Psoas muscle (tissue), 8 donors: Measurements from ENCODE around the gene SLC35B2. TPM values are rescaled to one million over a fixed set of nuclear protein-coding genes. Genes with fewer than 3 reads are reported as not detected.
A peak's percentile ranks its signal among the peaks of the same experiment; 100 is the strongest.

Experiments used
- ATAC-seq, 4 donors: fragments of 200-7000 bp; cut with Tn5 transposase; one replicate each; pipeline ENCODE4 v1.9.1; 2020; ENCODE audit warnings: moderate library complexity in 3 of 4, mild to moderate bottlenecking in 2 of 4
- DNase-seq, 2 donors: peaks; one replicate each; pipeline ENCODE4 v3.0.0-alpha.2; 2020
- H3K27ac ChIP-seq: fragments of 200-600 bp; one replicate; pipeline ENCODE4 v1.8.0; 2022
- H3K27me3 ChIP-seq, 3 donors: fragments of 200-600 bp in 1 of 3; one replicate each; pipeline versions ENCODE4 v1.6.1 to v1.8.0; 2013 to 2022; ENCODE audit warnings: low read length in 2 of 3, mild to moderate bottlenecking in 2 of 3, moderate library complexity in 1 of 3; ENCODE audit not compliant: insufficient read depth in 3 of 3
- H3K36me3 ChIP-seq, 2 donors: fragments of 200-600 bp in 1 of 2; one replicate each; pipeline versions ENCODE4 v1.6.1 to v1.8.0; 2013 to 2022; ENCODE audit warnings: low read depth in 1 of 2, mild to moderate bottlenecking in 1 of 2, moderate library complexity in 1 of 2; ENCODE audit not compliant: insufficient read depth in 1 of 2
- H3K4me1 ChIP-seq: fragments of 200-600 bp; one replicate; pipeline ENCODE4 v1.8.0; 2022
- H3K4me3 ChIP-seq: fragments of 200-600 bp; one replicate; pipeline ENCODE4 v1.8.0; 2022; ENCODE audit warnings: mild to moderate bottlenecking
- H3K9me3 ChIP-seq: fragments of 200-600 bp; one replicate; pipeline ENCODE4 v1.8.0; 2022
- WGBS, 3 donors: extraction: QIAGEN DNeasy Blood & Tissue Kit; methylation state at CpG; one replicate each; pipeline versions ENCODE4 v1.1.6 to v1.1.7; 2013; 5-methylcytosine and 5-hydroxymethylcytosine counted together
- intact Hi-C, 2 donors: fragments of 100-400 bp; cut with DNase I; formaldehyde crosslinking; loops; one replicate each; pipeline versions ENCODE4 v1.11.0 to v1.14.2; 2022
- polyA plus RNA-seq, 3 donors: library from polyadenylated mRNA; stranded (reverse); fragments of 200-250 nt; gene quantifications; one replicate each; pipeline ENCODE4 v1.2.3, GENCODE V29; 2013
- total RNA-seq, 4 donors: library from RNA; stranded (reverse); fragmentation: NEBNext Ultra II Directional in 2 of 4; extraction: Animal tissue kit (Norgen Biotek cat#: 25700) in 2 of 4; gene quantifications; one replicate each; pipeline versions ENCODE4 v1.2.1 to v1.2.4, GENCODE V29; 2021 to 2023
- TF ChIP-seq, protein P1 (sequence below): fragments of 200-600 bp; IDR thresholded peaks from one replicate; pipeline ENCODE4 v1.8.0; 2022; ENCODE audit warnings: antibody characterized with exemption
- donor health status: healthy with polysubstance abuse.
- donor health status: DM: no; HTN: no; CAD: no; lungs with moderate emphysema.
- donor health status: Bipolar disorder and iron deficiency.
- donor health status: healthy.
- donor health status: DM: yes; HTN: yes; CAD: no.
- donor health status: DM: no; HTN: no; CAD: no.
- donor health status: DM: no; HTN: no; CAD: no.
- donor health status: DM: yes; HTN: yes; CAD: no.

Gene SLC35B2
- total and polyA plus RNA-seq, 7 donors: 10.9 to 23.6 (median 20.8) TPM

DNA sequence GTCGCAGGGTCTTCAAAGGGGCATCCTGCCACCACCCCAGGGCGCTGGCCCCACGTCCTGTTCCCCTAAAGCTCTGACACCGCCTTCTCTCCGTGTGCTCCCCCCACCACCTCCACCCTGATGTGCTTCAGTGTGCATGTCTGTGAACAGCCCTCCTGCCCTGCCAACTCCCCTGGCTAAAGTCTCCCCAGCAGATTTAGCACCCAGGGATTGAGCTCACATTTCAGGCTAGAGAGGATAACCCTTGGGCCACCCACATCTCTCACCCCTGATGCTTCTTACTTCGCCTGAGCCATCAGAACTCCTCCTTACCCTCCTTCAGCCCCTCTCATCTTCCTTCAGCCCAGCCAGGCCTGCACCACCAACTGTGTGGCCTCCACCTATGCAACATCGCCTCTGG, 20.4 kb upstream of the SLC35B2 start:
- DNase-seq (no peak), ATAC-seq (no peak)
- intact Hi-C loops: no loop called here
- Histone ChIP-seq H3K4me1 (no peaks in the 10 kb centered on the region), H3K27ac (no peak overlapping the region), H3K9me3 (no peaks in the 10 kb centered on the region), H3K27me3 (peaks cover 0 to 24% (median 8%) of the 10 kb centered on the region in 3 donors), H3K36me3 (no peaks in the 10 kb centered on the region), H3K4me3 (no peak overlapping the region)
- TF ChIP-seq, protein P1, sequence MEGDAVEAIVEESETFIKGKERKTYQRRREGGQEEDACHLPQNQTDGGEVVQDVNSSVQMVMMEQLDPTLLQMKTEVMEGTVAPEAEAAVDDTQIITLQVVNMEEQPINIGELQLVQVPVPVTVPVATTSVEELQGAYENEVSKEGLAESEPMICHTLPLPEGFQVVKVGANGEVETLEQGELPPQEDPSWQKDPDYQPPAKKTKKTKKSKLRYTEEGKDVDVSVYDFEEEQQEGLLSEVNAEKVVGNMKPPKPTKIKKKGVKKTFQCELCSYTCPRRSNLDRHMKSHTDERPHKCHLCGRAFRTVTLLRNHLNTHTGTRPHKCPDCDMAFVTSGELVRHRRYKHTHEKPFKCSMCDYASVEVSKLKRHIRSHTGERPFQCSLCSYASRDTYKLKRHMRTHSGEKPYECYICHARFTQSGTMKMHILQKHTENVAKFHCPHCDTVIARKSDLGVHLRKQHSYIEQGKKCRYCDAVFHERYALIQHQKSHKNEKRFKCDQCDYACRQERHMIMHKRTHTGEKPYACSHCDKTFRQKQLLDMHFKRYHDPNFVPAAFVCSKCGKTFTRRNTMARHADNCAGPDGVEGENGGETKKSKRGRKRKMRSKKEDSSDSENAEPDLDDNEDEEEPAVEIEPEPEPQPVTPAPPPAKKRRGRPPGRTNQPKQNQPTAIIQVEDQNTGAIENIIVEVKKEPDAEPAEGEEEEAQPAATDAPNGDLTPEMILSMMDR: no peak
- WGBS, 3 donors: 82 to 86% (median 85%) methylated on average over 6 to 7 of the region's 7 CpGs

DNA sequence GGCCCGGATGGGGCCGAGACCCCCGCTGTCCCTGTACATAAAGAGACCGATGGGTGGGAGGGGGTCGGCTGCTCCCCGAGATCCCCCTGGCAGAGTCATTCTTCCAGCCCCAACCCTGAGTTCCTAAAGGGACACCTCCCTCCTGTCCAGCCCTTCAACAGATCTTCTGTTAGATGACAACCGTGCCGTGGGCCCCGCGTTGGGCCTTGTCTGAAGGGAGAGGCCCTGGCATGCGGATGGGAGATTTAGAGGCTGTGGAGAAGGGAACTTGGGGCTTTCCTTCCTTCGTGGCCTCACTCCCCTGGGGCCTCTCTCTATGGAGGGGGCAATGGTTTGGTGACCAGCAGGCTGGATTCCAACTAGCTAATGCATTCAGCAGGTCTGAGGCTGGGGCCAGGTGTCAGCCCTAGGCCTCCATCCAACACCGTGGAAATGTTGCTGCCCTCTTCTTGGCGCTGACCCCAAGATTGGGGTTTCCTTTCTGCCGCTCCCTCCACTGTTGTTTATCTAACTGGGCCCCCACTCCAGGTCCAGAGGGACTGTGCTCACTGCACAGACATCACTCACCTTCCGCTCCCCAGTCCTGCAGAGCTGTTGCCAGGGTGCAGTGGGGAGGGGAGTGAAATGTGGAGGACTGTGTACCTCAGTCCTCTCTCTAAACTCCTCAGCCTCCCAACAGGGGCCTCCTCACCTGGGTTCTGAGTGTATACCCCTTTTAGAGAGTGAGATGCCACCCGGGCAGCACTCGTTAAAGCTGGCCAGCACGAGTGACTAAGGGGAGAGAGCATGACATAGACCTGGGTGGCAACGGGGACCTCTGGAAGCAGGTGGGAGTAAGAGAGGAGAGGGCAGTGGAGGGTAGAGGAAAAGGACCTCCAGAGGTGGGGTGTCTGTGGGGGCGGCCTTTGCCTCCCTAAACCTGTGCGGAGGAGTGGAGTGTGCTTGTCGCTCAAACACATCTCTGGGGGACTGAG, 19.6 kb upstream of the SLC35B2 start:
- no peak overlapping the region for H3K4me3 ChIP-seq
- no peak overlapping the region for H3K27ac ChIP-seq
- no peaks in the 10 kb centered on the region for H3K4me1 ChIP-seq
- H3K36me3 ChIP-seq: no peaks in the 10 kb centered on the region
- intact Hi-C loops: no loop called here
- WGBS, 3 donors: 74 to 77% (median 77%) methylated on average over 22 to 23 of the region's 23 CpGs
- ATAC-seq (no peak), DNase-seq (no peak)
- peaks cover 0 to 26% (median 8%) of the 10 kb centered on the region in 3 donors for H3K27me3 ChIP-seq
- H3K9me3 ChIP-seq: no peaks in the 10 kb centered on the region
- TF ChIP-seq, protein P1: no peak

DNA sequence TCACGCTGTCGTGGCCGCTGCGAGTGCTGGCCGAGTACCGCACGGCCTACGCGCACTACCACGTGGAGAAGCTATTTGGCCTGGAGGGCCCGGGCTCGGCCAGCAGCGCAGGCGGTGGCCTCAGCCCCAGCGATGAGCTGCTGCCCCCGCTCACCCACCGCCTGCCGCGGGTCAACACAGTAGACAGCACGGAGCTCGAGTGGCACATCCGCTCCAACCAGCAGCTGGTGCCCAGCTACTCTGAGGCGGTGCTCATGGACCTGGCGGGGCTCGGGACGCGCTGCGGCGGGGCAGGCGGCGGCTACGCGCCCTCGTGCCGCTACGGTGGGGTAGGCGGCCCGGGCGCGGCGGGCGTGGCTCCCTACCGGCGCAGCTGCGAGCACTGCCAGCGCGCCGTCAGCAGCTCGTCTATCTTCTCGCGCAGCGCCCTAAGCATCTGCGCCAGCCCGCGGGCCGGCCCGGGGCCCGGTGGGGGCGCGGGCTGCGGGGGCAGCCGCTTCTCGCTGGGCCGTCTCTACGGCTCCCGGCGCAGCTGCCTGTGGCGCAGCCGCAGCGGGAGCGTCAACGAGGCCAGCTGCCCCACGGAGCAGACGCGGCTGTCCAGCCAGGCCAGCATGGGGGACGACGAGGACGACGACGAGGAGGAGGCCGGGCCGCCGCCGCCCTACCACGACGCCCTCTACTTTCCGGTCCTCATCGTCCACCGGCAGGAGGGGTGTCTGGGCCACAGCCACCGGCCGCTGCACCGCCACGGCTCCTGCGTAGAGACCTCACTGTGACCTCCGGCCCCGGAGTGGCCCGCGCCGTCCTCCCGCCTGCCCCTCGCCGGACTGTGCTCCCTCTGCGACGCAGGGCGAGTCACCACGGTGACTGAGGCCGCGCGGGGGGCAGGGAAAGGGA, 18.7 kb upstream of the SLC35B2 start:
- 11 to 16% (median 14%) methylated on average over 70 to 109 of the region's 109 CpGs for WGBS, 3 donors
- H3K27ac ChIP-seq: no peak overlapping the region
- TF ChIP-seq, protein P1: no peak
- intact Hi-C loops: no loop called here
- H3K4me1 ChIP-seq: no peaks in the 10 kb centered on the region
- H3K27me3 ChIP-seq: peaks cover 0 to 32% (median 13%) of the 10 kb centered on the region in 3 donors
- DNase-seq (peak in 1 of 2 donors; percentile 24), ATAC-seq (peak; percentile 64 to 83 (median 76))
- H3K4me3 ChIP-seq: peak overlapping the region; percentile 61
- H3K36me3 ChIP-seq: no peaks in the 10 kb centered on the region
- H3K9me3 ChIP-seq: no peaks in the 10 kb centered on the region

DNA sequence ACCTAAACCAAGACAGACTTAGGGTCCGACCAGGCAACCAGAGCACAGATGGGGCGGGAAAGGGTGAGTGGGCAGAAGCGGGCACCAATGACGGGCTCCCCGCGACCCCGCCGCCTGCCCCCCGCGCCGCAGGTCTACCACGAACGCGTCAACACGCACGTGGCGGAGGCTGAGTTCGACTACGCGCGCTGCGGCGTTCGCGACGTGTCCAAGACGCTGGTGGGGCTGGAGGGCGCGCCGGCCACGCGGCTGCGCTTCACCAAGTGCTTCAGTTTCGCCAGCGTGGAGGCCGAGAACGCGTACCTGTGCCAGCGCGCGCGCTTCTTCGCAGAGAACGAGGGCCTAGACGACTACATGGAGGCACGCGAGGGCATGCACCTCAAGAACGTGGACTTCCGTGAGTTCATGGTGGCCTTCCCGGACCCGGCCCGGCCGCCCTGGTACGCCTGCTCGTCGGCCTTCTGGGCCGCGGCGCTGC, 18.0 kb upstream of the SLC35B2 start:
- WGBS, 3 donors: 84 to 92% (median 87%) methylated on average over 55 to 59 of the region's 59 CpGs
- TF ChIP-seq, protein P1: no peak
- intact Hi-C loops: no loop called here
- Histone ChIP-seq H3K9me3 (no peaks in the 10 kb centered on the region), H3K4me3 (peak overlapping the region; percentile 61), H3K36me3 (no peaks in the 10 kb centered on the region), H3K27ac (no peak overlapping the region), H3K27me3 (peaks cover 0 to 34% (median 13%) of the 10 kb centered on the region in 3 donors), H3K4me1 (no peaks in the 10 kb centered on the region)
- ATAC-seq: no peak
- peak in 1 of 2 donors; percentile 46 for DNase-seq
